Lower leg skin (tissue), 3 donors: ENCODE data around the gene FAM53B.

Experiments used
- CTCF ChIP-seq, 3 donors: fragments of 450-650 bp; IDR thresholded peaks; one replicate each; pipeline ENCODE4 v1.5.1; 2016; ENCODE audit warnings: antibody characterized with exemption in 3 of 3, mild to moderate bottlenecking in 3 of 3, moderate library complexity in 2 of 3
- POLR2A ChIP-seq, 2 donors: fragments of 450-650 bp; IDR thresholded peaks; one replicate each; pipeline ENCODE4 v1.6.1; 2016 to 2017; ENCODE audit warnings: antibody characterized with exemption in 2 of 2, mild to moderate bottlenecking in 1 of 2, moderate library complexity in 1 of 2

DNA sequence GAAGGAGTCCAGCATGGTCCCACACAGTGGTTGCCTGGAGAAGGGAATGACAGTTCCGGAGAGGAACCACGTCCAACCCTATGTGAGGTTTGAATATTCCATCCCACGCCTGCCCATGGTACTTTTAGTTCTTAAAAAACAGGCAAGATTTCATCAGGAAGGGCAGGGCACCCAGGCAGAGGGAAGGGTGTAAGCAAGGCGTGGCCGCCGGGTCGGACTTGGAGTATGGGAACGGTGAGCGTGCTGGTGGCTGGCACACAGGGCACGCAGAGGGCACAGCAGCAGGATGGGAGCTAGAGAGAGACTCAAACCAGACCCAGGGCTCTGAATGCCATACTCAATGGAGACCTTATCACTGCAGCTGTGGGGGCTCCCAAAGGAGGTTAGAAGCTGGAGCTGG lies 34.3 kb downstream of the FAM53B start:
- TF ChIP-seq CTCF (IDR thresholded peaks at IDR 0.05), result no peak
- no peak for TF ChIP-seq POLR2A (IDR thresholded peaks at IDR 0.05)
